Measurements from ENCODE around the gene ACVR1B.

DNA sequence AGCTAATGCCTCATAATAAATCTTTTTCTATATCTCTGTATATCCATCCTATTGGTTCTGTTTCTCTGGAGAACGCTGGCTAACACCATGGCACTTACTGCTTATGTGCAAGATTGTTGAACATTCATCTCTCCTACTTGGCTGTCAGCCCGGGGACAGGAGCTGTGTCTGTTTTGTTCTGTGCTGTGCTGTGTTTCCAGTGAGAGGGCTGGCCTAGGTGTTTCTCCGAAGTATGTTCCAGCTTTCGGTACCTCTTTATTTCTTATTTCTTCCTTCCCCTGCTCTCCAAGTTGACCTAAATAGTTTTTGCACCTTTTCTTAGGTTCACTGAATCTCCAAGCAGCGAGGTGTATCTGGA is 80.9 kb downstream of the ACVR1B start:
- TF ChIP-seq POLR2A (IDR thresholded peaks at IDR 0.05; ENCODE audit: low read depth, low read length) (no peak), POLR2AphosphoS5 (IDR thresholded peaks at IDR 0.05; ENCODE audit: low read depth, low read length) (no peak)

All from GM12891 (cell line).